GM10248 (cell line): ENCODE results near the gene ZNF630.

ENCODE experiments used
- CTCF ChIA-PET: fragments of 300-600 bp; sonication (Branson Sonifier 250); formaldehyde crosslinking; extraction: SDS; loops from one replicate; lab custom pipeline; 2021; ENCODE audit warnings: antibody characterized with exemption; lab: Yijun Ruan, JAX
- POLR2A ChIA-PET: fragments of 350-650 bp; sonication (Branson Sonifier 250); formaldehyde crosslinking; extraction: SDS; loops from one replicate; lab custom pipeline; 2020; ENCODE audit warnings: antibody characterized with exemption; lab: Yijun Ruan, JAX
- DNase-seq: peaks from one replicate; pipeline ENCODE4 v3.0.0; 2012; ENCODE audit errors: extremely low spot score
- CTCF ChIP-seq: IDR thresholded peaks from 2 replicates; pipeline ENCODE4 v1.5.1; 2012; ENCODE audit warnings: mild to moderate bottlenecking, low read depth; ENCODE audit errors: extremely low read depth, missing control alignments, control extremely low read depth

Gene ZNF630

GRCh38 chrX:48064261-48064660 lies 7.2 kb downstream of the ZNF630 start:
- no peak for TF ChIP-seq CTCF
- ChIA-PET POLR2A (no interaction called here), CTCF (no interaction called here)
- DNase-seq = no peak

- CTCF ChIA-PET = no interaction called here
- TF ChIP-seq CTCF = no peak
- POLR2A ChIA-PET = no interaction called here
- DNase-seq = no peak
Measured at GRCh38 chrX:48059296-48059639, 12.2 kb downstream of the ZNF630 start.

GRCh38 chrX:48058621-48059295 lies 12.7 kb downstream of the ZNF630 start:
- no peak for TF ChIP-seq CTCF
- POLR2A ChIA-PET = no interaction called here
- CTCF ChIA-PET = no interaction called here

GRCh38 chrX:48046846-48047245 lies 24.6 kb downstream of the ZNF630 start:
- POLR2A ChIA-PET = no interaction called here
- TF ChIP-seq CTCF = no peak
- no peak for DNase-seq
- CTCF ChIA-PET = interaction anchor here (1.0 kb wide), 1 partner anchor 20 kb away, joined by 3 read pairs; no protein-coding TSS in a partner anchor

More at GRCh38 chrX:48058621-48059295, 12.7 kb downstream of the ZNF630 start:
- no peak for DNase-seq

GRCh38 chrX:48045410-48046311 lies 25.8 kb downstream of the ZNF630 start:
- DNase-seq = no peak
- POLR2A ChIA-PET = no interaction called here
- TF ChIP-seq CTCF = no peak
- CTCF ChIA-PET = interaction anchor here (1.0 kb wide), 1 partner anchor 19 kb away, joined by 3 read pairs; no protein-coding TSS in a partner anchor

- ChIA-PET CTCF (no interaction called here), POLR2A (no interaction called here)
- TF ChIP-seq CTCF = no peak
- no peak for DNase-seq
Measured at GRCh38 chrX:48043056-48043455, 28.4 kb downstream of the ZNF630 start.
